ENCODE data around the gene SYAP1.

DNA sequence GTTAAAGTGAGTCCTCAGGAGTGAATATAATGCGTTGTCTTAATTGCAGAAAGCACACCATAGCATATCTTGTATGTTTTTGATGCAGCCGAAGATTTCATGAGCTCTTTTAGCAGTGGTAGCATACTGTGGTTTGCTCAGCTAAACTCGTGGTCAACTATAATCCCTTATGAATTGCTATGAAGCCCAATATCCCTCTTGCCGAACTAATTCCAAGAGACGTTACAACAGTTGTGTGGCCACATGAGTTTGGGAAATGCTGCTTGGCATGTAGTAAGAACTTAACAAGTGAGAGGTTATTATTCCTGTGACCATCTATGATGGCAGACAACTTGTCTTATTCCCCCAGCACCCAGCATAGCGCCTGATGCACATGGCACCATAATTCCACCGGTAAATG, 30.7 kb downstream of the SYAP1 start:
- TF ChIP-seq, protein P1, sequence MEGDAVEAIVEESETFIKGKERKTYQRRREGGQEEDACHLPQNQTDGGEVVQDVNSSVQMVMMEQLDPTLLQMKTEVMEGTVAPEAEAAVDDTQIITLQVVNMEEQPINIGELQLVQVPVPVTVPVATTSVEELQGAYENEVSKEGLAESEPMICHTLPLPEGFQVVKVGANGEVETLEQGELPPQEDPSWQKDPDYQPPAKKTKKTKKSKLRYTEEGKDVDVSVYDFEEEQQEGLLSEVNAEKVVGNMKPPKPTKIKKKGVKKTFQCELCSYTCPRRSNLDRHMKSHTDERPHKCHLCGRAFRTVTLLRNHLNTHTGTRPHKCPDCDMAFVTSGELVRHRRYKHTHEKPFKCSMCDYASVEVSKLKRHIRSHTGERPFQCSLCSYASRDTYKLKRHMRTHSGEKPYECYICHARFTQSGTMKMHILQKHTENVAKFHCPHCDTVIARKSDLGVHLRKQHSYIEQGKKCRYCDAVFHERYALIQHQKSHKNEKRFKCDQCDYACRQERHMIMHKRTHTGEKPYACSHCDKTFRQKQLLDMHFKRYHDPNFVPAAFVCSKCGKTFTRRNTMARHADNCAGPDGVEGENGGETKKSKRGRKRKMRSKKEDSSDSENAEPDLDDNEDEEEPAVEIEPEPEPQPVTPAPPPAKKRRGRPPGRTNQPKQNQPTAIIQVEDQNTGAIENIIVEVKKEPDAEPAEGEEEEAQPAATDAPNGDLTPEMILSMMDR (optimal IDR thresholded peaks at IDR 0.05 in 1 of 3, IDR thresholded peaks at IDR 0.05 in 1 of 3, conservative IDR thresholded peaks at IDR 0.05 in 1 of 3; ENCODE audit: extremely low read depth in 1 of 3, insufficient read depth in 2 of 3, low read length in 3 of 3) = no peak
- TF ChIP-seq EZH2 (IDR thresholded peaks at IDR 0.05; ENCODE audit: low read length) = no peak

Data from keratinocyte (primary cell).